Keratinocyte (primary cell): ENCODE measurements around the gene LRRC15. TPM values are rescaled to one million over a fixed set of nuclear protein-coding genes. Genes with fewer than 3 reads are reported as not detected.

ENCODE experiments used
- DNase-seq: peaks from one replicate; pipeline ENCODE4 v3.0.0-alpha.2; 2011; ENCODE audit warnings: low read depth, missing footprints, low spot score
- FAIRE-seq: peaks from 2 replicates; lab custom pipeline; 2011; peaks lifted over from hg19 to GRCh38; lab: Jason Lieb, UNC
- H2AFZ ChIP-seq: 2 replicates; pipeline ENCODE4 v1.6.0; 2012; ENCODE audit warnings: low read length, control low read depth, inconsistent platforms; ENCODE audit not compliant: control insufficient read depth
- H3K27ac ChIP-seq: 2 replicates; pipeline ENCODE4 v1.5.1; 2011; ENCODE audit warnings: low read length; ENCODE audit not compliant: control insufficient read depth, insufficient read depth
- H3K27me3 ChIP-seq: 3 replicates; pipeline ENCODE4 v1.6.0; 2011; ENCODE audit warnings: low read length; ENCODE audit not compliant: control insufficient read depth, insufficient read depth; ENCODE audit errors: extremely low read depth
- H3K36me3 ChIP-seq, 2 experiments: 2 replicates in 1 of 2; 3 replicates in 1 of 2; pipeline ENCODE4 v1.5.1; 2011; ENCODE audit warnings: low read length in 2 of 2, mild to moderate bottlenecking in 1 of 2; ENCODE audit not compliant: control insufficient read depth in 2 of 2, insufficient read depth in 2 of 2; ENCODE audit errors: extremely low read depth in 1 of 2
- H3K4me1 ChIP-seq: 3 replicates; pipeline ENCODE4 v1.5.1; 2011; ENCODE audit warnings: low read length; ENCODE audit not compliant: control insufficient read depth, insufficient read depth; ENCODE audit errors: extremely low read depth
- H3K4me2 ChIP-seq: 3 replicates; pipeline ENCODE4 v1.6.0; 2011; ENCODE audit warnings: low read depth, low read length; ENCODE audit not compliant: control insufficient read depth, insufficient read depth; ENCODE audit errors: extremely low read depth
- H3K4me3 ChIP-seq, 3 experiments: fragments of 200-600 bp in 1 of 3; sonication (generic) in 1 of 3; 2 replicates in 2 of 3; 3 replicates in 1 of 3; pipeline ENCODE4 v1.5.1; 2011 to 2016; ENCODE audit warnings: low read length in 3 of 3, mild to moderate bottlenecking in 3 of 3, control low read depth in 2 of 3, inconsistent platforms in 1 of 3, low read depth in 1 of 3, mixed read lengths in 1 of 3, mixed run types in 1 of 3, moderate library complexity in 1 of 3; ENCODE audit not compliant: control insufficient read depth in 2 of 3, insufficient read depth in 2 of 3; ENCODE audit errors: extremely low read depth in 1 of 3
- H3K79me2 ChIP-seq: 2 replicates; pipeline ENCODE4 v1.6.0; 2012; ENCODE audit warnings: low read length; ENCODE audit not compliant: control insufficient read depth, insufficient read depth
- H3K9ac ChIP-seq: 3 replicates; pipeline ENCODE4 v1.6.0; 2011; ENCODE audit warnings: low read length; ENCODE audit not compliant: control insufficient read depth, insufficient read depth; ENCODE audit errors: extremely low read depth
- H3K9me1 ChIP-seq: 3 replicates; pipeline ENCODE4 v1.6.0; 2011; ENCODE audit warnings: low read length; ENCODE audit not compliant: control insufficient read depth, insufficient read depth; ENCODE audit errors: extremely low read depth
- H3K9me3 ChIP-seq: 2 replicates; pipeline ENCODE4 v1.5.1; 2012; ENCODE audit warnings: low read depth, low read length; ENCODE audit not compliant: control insufficient read depth
- H4K20me1 ChIP-seq: 3 replicates; pipeline ENCODE4 v1.6.0; 2011; ENCODE audit warnings: low read length; ENCODE audit not compliant: control insufficient read depth, insufficient read depth; ENCODE audit errors: extremely low read depth
- CTCF ChIP-seq, 3 experiments: IDR thresholded peaks in 1 of 3; conservative IDR thresholded peaks in 1 of 3; optimal IDR thresholded peaks in 1 of 3; 2 replicates in 2 of 3; 3 replicates in 1 of 3; pipeline versions ENCODE3 to v1.5.1; 2011; ENCODE audit warnings: low read length in 3 of 3, mild to moderate bottlenecking in 3 of 3, moderate library complexity in 2 of 3, control low read depth in 1 of 3, inconsistent platforms in 1 of 3; ENCODE audit not compliant: insufficient read depth in 2 of 3; ENCODE audit errors: extremely low read depth in 1 of 3
- EZH2 ChIP-seq: IDR thresholded peaks from one replicate; pipeline ENCODE4 v1.6.1; 2012; ENCODE audit warnings: inconsistent platforms, mild to moderate bottlenecking, low read length, moderate library complexity
- dilution Hi-C: fragments of 300-500 bp; cut with MboI; formaldehyde crosslinking; loops from one replicate; pipeline ENCODE4 v1.7.0; 2020; ENCODE audit warnings: low sequenced_read_pairs; ENCODE audit not compliant: extremely low pct_ligation_motif_present
- polyA plus RNA-seq, 5 experiments: library from polyadenylated mRNA; depleted of rRNA in 3 of 5; stranded (reverse) in 3 of 5; stranded (forward) in 1 of 5; unstranded in 1 of 5; fragments of >200 nt; gene quantifications; 1 replicate in 1 of 5; 2 replicates in 3 of 5; 3 replicates in 1 of 5; pipeline versions ENCODE4 v1.2.1 to v1.2.3, GENCODE V29; 2011 to 2012; ENCODE audit warnings: missing spikeins in 2 of 5, low read depth in 1 of 5, low replicate concordance in 1 of 5

The LRRC15 gene
- polyA plus RNA-seq, 1 donor (not counting 4 experiments of a cell fraction or from before 2014, with no cell fraction given), result not detected

DNA sequence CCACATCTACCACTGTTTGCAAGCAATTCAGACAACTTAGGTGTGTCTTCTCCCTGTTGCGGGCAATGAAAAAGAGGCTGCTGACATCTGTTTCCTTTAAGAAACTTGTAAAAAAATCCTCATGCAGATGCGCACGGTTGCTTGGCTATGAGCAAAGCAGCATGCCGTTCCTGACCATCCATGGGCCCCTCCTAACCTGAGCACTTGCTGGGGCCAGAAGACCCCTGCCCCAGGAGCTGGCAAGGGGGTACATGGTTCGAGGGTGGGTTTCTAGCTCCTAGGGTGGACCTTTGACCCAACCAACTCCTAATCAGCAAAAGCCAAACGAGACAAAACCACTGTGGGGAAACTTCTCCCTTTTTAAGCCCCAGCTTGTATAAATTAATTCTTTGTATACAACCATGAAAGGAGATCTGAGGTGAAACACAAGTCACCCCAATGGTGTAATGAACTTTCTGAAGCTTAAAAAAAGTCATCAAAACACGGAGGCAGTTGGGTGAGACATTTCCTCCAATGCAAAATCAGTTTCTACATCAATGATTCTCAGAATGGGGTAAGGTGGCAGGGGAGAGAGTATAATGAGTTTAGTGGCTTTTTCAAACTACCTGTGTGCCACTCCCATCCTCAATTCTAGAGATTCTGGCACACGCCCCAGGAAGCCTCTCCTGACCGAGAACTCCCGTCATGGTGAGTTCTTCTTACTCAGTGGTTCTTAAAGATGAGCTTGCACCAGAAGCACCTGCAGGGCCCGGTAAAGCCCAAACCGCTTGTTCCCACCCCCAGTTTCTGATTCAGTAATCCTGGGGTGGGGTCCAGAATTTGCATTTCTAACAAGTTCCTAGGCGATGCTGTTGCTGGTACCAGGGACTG lies 62.5 kb downstream of the LRRC15 start:
- no peak overlapping the region for H3K27ac ChIP-seq
- TF ChIP-seq CTCF (optimal IDR thresholded peaks at IDR 0.05 in 1 of 3, IDR thresholded peaks at IDR 0.05 in 1 of 3, conservative IDR thresholded peaks at IDR 0.05 in 1 of 3; ENCODE audit: extremely low read depth in 1 of 3, insufficient read depth in 2 of 3, low read length in 3 of 3) (no peak), EZH2 (no peak)
- H3K4me3 ChIP-seq, result no peak overlapping the region
- no peak overlapping the region for H3K4me2 ChIP-seq
- H3K79me2 ChIP-seq, result no peaks in the 10 kb centered on the region
- H3K36me3 ChIP-seq, result no peaks in the 10 kb centered on the region
- no peak for FAIRE-seq
- no peaks in the 10 kb centered on the region for H3K9me1 ChIP-seq
- peaks cover 8% of the 10 kb centered on the region for H3K4me1 ChIP-seq
- dilution Hi-C loops, result loop anchor here (25.0 kb wide), 2 partner anchors 145 to 545 kb away; no protein-coding TSS in a partner anchor
- H2AFZ ChIP-seq, result no peak overlapping the region
- no peak for DNase-seq
- no peaks in the 10 kb centered on the region for H4K20me1 ChIP-seq
- H3K27me3 ChIP-seq, result no peaks in the 10 kb centered on the region
- no peak overlapping the region for H3K9ac ChIP-seq
- no peaks in the 10 kb centered on the region for H3K9me3 ChIP-seq

- Histone ChIP-seq H2AFZ (no peak overlapping the region), H3K9ac (no peak overlapping the region), H3K9me1 (no peaks in the 10 kb centered on the region), H3K27me3 (no peaks in the 10 kb centered on the region), H3K4me1 (peaks cover 8% of the 10 kb centered on the region), H3K4me2 (no peak overlapping the region), H3K4me3 (no peak overlapping the region), H3K36me3 (no peaks in the 10 kb centered on the region), H4K20me1 (no peaks in the 10 kb centered on the region), H3K9me3 (no peaks in the 10 kb centered on the region), H3K27ac (no peak overlapping the region), H3K79me2 (no peaks in the 10 kb centered on the region)
- no peak for FAIRE-seq
- dilution Hi-C loops, result loop anchor here (25.0 kb wide), 2 partner anchors 144 to 544 kb away; no protein-coding TSS in a partner anchor
- TF ChIP-seq CTCF (optimal IDR thresholded peaks at IDR 0.05 in 1 of 3, IDR thresholded peaks at IDR 0.05 in 1 of 3, conservative IDR thresholded peaks at IDR 0.05 in 1 of 3; ENCODE audit: extremely low read depth in 1 of 3, insufficient read depth in 2 of 3, low read length in 3 of 3), result no peak
- TF ChIP-seq EZH2, result no peak
- no peak for DNase-seq
Measured at GRCh38 chr3:194306109-194306686, 63.3 kb downstream of the LRRC15 start.
